GM18498 (cell line): ENCODE data around the gene ELMO1.
A peak's percentile ranks its signal among the peaks of the same experiment; 100 is the strongest.

Source experiments
- ATAC-seq: cut with Tn5 transposase; IDR thresholded peaks from one replicate; pipeline ENCODE4 v1.9.1; 2021; ENCODE audit warnings: mild to moderate bottlenecking, moderate library complexity; ENCODE audit not compliant: unreplicated experiment

Gene ELMO1

GRCh38 chr7:37376386-37376785 is 72.3 kb downstream of the ELMO1 start:
- ATAC-seq, result no peak

- no peak for ATAC-seq
Observed at GRCh38 chr7:37372750-37373149, 75.9 kb downstream of the ELMO1 start.

DNA sequence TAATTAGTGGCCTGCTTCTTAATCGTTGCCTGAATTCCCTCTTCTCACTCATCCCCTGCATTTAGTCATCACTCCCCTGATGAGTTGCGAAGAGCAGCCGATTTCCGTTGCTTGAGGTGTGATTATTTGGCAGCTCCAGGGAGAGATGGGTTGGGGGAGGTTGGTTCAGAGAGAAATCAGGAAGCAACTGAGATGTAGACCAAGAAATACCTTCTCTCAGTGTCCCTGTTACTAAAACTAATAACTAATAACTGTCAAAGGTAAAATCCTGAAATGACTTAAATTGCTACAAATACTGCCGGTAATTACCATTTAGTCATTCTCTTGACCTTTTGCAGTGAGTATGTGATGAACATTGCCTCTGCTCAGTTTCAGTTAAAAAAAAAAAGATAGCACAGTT is 76.9 kb downstream of the ELMO1 start:
- ATAC-seq, result no peak

DNA sequence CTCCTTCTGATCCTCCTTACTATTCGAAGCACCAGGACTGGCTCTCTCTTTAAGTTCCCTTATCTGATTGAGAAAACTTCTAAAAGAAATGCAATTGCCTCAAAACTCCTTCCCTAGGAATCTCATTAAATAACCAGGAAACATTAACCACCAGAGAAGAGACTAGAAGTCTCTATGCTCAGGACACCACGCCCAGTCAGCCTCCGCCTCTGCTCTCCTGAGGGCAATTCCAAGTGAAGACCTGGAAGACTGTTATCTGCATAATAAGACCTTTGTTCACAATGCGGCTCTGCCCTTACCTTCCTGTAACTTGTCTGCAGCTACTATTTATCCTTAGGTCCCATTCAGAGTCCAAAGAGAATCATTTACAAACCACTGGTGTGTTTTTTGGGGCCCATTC is 78.8 kb downstream of the ELMO1 start:
- no peak for ATAC-seq

- no peak for ATAC-seq
Observed at GRCh38 chr7:37368540-37368939, 80.1 kb downstream of the ELMO1 start.

GRCh38 chr7:37367010-37367409 is 81.7 kb downstream of the ELMO1 start:
- ATAC-seq, result no peak

GRCh38 chr7:37366445-37366844 is 82.2 kb downstream of the ELMO1 start:
- no peak for ATAC-seq

GRCh38 chr7:37365405-37365804 is 83.3 kb downstream of the ELMO1 start:
- no peak for ATAC-seq

GRCh38 chr7:37364856-37365255 is 83.8 kb downstream of the ELMO1 start:
- ATAC-seq, result no peak

DNA sequence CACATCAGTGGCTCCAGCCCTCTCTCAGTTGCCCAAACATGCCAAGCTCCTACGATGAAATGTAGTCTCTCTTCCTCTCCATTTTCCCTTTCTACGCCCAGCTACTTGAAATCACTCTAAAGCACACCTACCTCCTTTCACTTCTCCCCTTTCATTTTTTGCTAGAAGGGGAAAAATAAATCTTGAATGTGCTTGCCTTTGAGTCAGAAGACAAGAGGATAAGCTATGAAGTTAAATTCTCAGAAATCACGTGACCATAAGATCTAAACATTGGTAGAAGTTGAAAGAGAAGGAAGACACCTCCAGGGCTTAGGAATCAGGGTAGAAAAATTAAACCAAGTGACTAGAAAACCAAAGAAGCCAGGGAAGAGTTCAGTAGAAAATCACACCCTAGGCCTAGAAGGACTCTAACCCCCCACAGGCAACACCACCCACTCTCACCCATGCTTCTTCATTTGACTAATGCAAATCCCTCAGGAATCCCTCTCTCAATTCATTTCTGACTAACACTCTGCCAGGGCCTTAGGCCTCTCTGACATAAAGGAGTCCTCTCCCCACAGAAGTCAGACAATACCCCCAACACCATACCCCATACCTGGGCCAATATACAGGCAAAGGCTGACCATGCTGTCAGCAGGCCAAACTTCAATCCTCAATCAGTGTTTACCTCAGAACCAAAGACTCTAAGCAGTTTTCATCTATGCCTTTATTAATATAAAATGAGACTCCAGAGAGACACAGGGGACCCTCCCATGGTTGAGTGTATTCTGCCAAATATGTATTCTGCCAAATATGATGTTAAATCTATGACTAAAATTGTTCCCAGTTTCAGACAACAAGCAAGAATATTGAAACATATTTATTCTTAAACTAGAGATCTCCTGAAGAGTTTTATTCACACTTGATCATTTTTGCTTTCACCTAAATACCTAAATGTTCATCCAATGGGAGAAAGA is 84.8 kb downstream of the ELMO1 start:
- ATAC-seq, result no peak

GRCh38 chr7:37362802-37363201 is 85.9 kb downstream of the ELMO1 start:
- ATAC-seq, result no peak

DNA sequence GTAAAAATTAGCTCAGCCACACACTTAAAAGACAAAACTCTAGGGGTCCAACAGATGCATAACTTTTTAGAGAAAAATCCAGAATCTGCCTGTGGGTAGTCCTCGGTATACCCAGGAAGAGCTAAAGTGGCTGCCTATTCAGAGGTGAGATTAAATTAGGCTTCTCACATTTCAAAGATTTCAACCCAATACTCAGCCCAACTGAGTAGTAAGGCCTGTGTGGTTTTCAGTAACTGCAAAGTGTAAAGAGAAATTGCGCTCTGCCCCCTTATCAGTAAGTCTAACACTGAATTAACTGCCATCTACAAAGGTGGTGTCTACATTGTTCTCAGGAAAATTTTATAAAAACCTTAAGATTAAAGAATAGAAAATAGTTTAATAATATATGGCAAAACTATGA is 88.2 kb downstream of the ELMO1 start:
- no peak for ATAC-seq

GRCh38 chr7:37359662-37360444 is 88.8 kb downstream of the ELMO1 start:
- ATAC-seq, result no peak

GRCh38 chr7:37359180-37359579 is 89.5 kb downstream of the ELMO1 start:
- ATAC-seq, result no peak

GRCh38 chr7:37357637-37357996 is 91.0 kb downstream of the ELMO1 start:
- ATAC-seq, result no peak

GRCh38 chr7:37356911-37357636 is 91.6 kb downstream of the ELMO1 start:
- ATAC-seq, result no peak

DNA sequence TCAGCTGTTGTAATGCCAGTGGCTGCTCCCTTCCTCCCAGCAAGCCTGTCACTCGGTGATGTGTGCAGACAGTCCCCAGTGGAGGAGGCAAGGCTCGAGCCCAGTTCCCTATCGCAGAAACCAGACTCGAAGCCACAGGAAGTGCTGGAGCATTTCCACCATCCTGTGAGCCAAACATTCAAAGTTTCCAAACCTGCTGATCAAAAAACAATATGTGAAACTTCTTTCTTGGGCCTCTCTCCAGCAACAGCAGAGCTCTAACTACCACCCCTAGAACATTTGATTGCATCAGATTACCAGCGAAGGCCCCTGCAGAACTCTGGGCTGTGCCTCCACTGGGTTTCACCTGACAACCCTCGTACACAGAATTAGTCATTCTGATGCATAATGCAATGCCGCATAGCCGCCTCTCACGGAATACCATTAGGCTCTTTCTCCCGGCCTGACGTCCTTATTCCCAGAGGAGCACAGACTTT is 94.0 kb downstream of the ELMO1 start:
- peak; percentile 42 for ATAC-seq

GRCh38 chr7:37353949-37354655 is 94.6 kb downstream of the ELMO1 start:
- ATAC-seq, result no peak

GRCh38 chr7:37352974-37353948 is 95.4 kb downstream of the ELMO1 start:
- ATAC-seq, result peak; percentile 66
